ENCODE data around the gene STK38. TPM values are rescaled to one million over a fixed set of nuclear protein-coding genes. Genes with fewer than 3 reads are reported as not detected.
A peak's percentile ranks its signal among the peaks of the same experiment; 100 is the strongest.
"Not testable (repeated sequence)": the region's sequence is repeated elsewhere in the genome, so short reads cannot be mapped to it uniquely, and the experiment has no call there.

Gene STK38
- 63.9 TPM for polyA plus RNA-seq (ENCODE audit: insufficient read length)
- long read RNA-seq, donor 1, partial matches to known transcripts: 9 of 10 reads
- long read RNA-seq, donor 1, other reads (novel, unspliced or antisense): 0 of 10 reads
- long read RNA-seq, donor 2, partial matches to known transcripts: 0 of 8 reads
- long read RNA-seq, donor 2, other reads (novel, unspliced or antisense): 7 of 8 reads
- long read RNA-seq, donor 3: 0 reads
- long read RNA-seq, donor 4: 0 reads
- long read RNA-seq, donor 5, transcript STK38-201 (14 exons, 3,576 nt): major isoform, 5 of 913 reads
- long read RNA-seq, donor 5, partial matches to known transcripts: 824 of 913 reads
- long read RNA-seq, donor 5, other reads (novel, unspliced or antisense): 84 of 913 reads
- long read RNA-seq, donor 6, partial matches to known transcripts: 0 of 4 reads
- long read RNA-seq, donor 6, other reads (novel, unspliced or antisense): 0 of 4 reads
- long read RNA-seq, donor 7, partial matches to known transcripts: 0 of 9 reads
- long read RNA-seq, donor 7, other reads (novel, unspliced or antisense): 5 of 9 reads
- long read RNA-seq, donor 8: 0 reads

DNA sequence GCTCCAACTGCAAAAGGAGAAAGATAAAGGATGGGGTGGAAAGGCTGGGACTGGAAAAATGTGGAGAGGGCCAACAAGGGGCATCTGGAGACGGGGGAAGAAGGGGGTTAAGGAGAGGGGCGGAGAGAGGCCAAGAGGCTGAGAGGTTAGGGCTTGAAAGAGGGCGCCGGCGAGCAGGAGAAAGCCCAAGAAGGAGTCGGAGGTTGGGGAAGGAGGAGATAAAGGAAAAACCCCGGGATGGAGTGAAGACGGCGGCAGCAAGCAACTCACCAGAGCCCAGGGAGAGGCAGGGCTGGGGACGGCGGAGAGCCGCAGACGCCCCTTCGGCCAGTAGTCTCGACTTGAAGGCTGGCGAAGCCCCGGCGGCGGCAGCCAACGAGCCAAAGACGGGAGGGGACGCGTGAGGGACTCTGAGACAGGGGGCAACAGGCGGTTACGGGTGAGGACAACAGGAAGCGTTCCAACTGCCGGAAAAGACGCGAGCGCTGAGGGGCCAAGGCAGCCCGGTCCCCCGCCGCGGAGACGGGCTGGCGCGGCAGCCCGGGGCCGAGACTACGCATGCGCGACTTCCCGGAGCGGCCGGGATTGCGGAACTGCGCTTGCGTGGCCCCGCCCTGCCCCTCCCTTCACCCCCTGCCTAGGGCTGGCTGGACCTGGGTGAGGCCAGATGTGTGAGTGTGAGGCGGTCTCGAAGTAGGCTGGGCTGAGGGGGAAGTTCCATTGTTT is at the start of gene STK38:
STK38 (minus strand) TSS at position 560 of the 726 bp plus-strand sequence. CDS start 7,277 bp downstream, outside the sequence.
- peak; percentile 91 for DNase-seq

DNA sequence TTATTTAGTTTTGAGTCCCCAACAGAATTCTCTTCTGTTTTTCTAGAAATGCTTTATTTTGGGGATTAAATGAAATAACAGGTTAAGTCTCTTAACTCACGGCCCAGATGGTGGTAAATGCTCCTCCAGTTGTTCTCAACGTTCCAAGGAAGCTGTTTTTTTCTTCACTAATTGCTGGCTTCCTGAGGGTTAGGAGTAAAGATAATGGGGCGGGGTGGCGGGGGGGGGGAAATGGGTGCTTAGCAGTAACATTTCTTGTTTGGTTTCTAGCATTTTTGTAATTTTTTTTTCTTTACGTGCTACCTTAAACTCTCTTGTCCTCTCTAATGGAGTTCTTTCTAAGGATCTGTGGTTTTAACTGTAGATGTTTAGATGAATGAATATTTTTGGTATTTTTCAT is 49.1 kb upstream of the STK38 start:
- DNase-seq: no peak

DNA sequence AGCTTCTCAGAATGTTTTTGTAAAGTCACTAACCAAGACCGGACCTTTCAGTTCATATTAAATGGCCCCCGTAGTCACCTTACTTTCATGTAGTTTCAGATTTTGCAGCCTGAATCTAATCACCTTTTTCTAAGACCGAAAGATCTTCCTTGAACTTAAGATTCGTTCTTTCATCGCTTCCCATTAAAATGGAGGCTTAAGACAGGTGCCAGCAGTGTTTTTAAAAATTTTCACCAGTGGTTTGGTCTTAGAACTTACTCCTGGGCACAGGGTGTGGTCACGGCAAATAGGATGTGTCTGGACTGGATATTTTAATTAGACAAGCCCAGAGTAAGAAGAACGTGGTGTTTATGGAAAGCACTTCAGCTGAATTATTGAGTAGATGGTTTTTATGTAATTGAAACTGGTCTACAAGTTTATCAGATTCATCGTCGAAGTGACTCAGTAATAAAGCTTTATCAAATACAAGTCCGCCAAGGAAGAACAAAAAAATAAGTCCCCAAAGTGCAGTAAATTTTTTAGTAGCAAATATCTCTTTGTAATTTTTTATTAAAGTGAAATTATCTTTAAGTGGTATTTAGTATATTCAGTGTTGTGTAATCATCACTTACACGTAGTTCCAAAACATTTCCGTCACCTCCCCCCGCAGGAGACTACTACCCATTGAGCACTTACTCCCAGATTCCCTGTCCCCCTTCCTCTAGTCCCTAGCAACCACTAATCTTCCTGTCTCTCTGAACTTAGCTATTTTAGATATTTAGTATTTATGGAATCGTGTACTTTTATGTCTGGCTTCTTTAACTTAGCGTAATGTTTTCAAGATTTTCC is 47.8 kb upstream of the STK38 start:
- peak; percentile 70 for DNase-seq

DNA sequence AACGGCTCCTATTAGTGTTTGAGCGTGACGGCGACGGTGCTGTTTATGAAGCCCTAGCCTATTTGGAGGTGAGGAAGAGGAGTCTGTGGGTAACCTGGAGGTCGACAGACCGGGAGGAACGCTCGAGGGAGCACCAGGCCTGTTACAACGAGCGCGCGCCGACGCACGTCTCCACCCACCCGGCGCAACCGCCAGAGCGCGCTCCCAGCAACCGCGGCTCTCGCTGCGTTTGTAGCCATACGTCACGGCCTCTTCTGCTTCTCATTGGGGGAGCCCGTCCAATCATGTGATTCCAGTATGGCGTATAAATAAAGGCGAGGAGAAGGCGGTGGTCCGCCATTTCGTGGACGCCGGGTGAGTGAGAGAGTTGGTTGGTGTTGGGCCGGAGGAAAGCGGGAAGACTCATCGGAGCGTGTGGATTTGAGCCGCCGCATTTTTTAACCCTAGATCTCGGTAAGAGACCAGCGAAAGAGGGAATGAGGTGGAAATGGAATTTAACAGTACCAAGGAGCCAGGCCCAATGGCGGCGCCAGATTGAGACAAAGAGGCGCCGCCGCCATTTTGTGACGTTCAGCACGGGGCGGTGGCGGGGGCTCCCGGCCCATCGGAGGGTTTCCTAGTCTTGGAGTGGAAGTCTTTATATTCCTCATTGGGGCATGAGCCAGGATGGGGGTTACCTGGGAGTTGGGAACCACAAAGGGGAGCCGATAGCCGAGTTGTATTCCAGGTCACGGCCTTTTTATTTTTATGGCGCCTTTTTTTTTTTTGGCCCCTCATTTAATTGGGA is 46.9 kb upstream of the STK38 start, which contains the start of gene SRSF3:
SRSF3 (plus strand) TSS at position 334 of the 787 bp plus-strand sequence. CDS start 2,401 bp downstream, outside the sequence.
- peak; percentile 97 for DNase-seq

DNA sequence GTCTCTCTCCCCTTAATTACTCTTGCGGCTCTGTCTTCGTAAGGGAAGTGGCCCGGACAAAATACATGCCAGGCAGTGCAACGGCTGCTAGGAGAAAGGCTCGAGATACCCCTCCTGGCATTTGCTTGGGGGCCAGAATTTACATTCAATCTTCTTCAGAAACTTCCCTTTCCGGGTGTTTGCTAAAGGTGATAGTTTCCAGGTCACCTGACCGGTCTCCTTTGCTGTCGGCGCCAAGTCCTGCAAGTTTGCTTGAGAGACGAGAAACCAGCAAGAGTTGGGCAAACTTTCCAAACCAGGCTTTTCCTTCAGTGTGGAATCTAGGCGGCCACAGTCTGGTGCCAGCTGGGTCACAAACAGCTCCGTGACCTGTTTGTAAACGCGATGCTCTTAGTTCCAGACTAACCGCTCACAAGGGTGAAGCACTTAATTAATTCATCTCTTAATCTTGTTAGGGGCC is 46.3 kb upstream of the STK38 start:
- DNase-seq: peak; percentile 65

DNA sequence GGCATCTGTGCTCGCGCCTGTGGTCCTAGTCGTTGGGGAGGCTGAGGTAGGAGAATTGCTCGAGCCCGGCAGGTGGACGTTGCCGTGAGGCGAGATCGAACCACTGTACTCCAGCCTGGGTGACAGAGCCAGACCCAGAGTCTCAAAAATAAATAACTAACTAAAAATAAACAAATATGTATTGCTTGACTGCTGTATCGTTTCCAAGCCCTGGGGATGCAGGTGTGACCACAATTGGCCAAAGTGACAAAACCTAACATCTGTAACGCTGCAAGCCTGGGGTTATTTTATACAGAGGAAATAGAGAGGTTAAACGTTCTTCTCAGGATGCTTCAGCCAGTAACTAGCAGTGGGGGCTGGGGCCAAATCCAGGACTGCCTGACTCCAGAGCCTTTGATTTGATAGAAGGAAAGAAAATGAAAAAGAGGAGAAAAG is 45.0 kb upstream of the STK38 start:
- no peak for DNase-seq

DNA sequence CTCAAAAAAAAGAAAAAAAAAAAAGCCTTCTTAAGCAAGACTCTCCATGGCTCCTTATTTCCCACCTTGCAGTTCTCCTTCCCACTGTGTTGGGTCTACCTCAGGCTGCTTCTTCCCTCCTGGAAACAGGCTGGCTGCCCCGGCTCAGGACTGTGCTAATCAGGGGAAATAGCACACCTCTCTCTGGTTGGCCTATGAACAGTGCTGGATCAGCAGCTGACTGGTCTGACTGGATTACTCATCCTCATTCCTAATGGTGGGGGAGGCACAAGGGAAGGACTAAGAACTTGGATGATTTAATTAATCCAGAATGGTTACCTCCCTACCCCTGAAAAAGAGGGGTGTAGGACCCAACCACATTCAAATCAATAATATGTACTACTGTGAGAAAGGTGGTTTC is 43.0 kb upstream of the STK38 start:
- no peak for DNase-seq

DNA sequence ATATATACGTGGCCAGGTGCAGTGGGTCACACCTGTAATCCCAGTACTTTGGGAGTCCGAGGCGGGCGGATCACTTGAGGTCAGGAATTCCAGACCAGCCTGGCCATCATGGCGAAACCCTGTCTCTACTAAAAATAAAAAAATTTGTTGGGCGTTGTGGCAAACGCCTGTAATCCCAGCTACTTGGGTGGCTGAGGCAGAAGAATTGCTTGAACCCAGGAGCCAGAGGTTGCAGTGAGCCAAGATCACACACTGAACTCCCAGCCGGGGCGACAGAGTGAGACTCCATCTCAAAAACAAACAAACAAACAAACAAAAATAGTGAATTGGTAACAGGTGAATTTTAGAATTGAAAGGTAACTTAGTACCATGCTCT is 41.7 kb upstream of the STK38 start:
- DNase-seq: not testable (repeated sequence)

DNA sequence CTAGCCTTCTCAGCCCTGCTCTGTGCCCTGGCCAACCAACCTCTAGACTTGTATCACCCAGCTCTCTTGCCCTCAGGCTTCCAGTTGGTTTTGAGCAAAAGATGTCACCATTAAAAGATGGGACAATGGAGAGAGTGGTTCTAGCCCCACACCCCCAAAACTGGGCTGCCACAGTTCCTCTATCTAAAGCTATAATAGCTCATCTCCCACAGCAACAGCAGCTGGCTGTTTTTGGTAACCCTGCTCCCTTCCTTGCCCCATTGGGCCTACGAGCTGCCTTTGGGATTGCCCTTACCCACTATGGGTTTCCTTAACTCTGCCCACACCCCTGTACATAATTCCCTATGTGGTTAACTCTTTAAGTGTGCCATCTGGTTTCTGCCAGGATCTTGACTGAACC is 39.3 kb upstream of the STK38 start:
- DNase-seq: no peak

DNA sequence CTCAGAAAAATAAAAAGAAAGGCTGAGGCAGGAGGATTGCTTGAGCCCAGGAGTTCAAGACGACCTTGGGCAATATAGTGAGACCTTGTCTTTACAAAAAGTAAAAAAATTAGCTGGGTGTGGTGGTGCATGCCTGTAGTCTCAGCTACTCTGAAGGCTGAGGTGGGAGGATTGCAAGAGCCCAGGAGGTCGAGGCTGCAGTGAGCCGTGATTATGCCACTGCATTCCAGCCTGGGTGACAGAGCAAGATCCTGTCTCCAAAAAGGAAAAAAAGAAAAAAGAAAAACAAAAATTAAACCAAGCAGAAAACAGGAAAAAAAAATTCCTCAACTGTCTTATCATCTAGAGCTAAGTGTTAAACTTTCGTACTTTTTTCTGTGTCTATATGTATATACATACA is 34.4 kb upstream of the STK38 start:
- DNase-seq: no peak

DNA sequence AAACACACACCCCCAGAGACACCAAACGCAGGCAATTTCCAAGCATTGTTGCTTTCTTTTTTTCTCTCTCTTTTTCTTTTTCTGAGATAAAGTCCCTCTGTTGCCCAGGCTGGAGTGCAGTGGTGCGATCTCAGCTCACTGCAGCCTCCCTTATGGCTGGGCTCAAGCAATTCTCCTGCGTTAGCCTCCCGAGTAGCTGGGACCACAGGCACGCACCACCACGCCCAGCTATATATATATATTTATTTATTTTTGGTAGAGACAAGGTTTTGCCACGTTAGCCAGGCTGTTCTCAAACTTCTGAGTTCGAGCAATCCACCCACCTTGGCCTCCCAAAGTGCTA is 32.9 kb upstream of the STK38 start:
- no peak for DNase-seq

DNA sequence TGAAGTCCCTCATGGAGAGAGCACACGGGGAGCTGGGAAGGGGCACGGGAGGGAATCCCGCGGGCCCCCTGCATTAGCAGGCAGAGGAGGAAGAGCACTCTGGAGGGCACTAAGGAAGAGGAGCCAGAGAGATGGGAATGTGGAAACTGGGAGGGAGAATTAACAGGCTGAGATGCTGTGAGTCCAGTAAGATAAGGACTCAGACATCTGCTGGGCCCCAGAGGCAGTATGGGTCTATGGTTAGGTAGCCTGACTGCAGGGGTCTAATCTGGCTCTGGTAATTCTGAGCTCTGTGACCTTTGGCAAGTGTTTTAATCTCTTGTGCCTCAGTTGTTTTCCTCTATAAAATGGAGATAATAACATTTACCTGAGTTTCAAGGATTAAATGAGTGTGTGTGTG is 31.2 kb upstream of the STK38 start:
- DNase-seq: no peak

DNA sequence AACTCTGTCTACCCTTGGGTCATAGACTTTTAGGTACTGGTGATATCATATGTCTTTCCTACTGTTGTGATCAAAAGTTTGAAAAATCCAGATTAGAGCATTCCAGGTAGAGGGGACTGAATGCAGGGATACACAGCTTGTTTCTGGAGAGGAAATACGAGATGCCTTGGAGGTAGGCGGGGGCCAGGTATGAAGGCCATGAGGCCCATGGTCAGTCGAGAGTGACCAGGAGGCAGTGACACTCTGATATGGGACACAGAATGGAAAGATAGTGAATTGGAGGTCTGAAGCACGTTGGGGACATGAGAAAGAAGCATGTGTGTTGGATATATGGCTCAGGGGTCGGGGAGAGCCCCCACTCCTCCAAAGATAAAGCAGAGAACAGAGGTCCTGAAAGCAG is 30.8 kb upstream of the STK38 start:
- no peak for DNase-seq

DNA sequence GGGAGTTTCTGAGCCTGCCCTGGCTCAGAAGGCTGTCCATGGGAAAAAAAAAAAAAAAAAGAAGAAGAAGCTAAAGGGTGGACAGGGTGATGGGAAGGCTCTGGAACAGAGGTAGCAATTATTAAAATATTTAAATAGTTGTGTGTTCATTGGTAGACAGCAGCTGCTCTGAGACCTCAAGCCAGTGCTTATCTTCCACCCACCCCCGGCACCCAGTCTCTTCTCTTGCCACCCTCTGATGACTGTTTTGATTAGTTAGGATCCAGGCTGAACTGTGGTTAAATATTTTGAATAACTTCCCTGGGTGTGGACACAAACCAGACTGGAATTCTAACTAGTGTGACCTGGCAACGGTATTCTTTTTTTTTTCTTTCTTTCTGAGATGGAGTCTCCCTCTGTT is 30.0 kb upstream of the STK38 start:
- no peak for DNase-seq

DNA sequence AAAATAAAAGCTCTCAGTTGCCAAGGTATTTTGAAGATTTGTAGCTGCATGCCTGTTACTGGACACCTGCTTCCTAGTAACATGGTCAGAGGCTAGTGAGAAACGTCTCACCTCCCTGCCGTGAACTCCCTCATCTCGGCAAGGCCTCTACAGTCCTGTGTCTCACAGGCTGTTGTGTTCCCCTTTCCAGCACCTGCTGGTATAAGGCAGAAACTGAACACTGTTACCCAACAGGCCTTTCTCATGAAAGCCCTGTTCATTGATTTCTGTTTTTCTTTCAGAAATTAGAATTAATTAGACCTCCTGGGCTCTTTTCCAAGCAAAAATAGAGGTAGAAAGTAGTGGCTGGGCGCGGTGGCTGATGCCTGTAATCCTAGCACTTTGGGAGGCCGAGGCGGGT is 29.3 kb upstream of the STK38 start:
- DNase-seq: no peak

DNA sequence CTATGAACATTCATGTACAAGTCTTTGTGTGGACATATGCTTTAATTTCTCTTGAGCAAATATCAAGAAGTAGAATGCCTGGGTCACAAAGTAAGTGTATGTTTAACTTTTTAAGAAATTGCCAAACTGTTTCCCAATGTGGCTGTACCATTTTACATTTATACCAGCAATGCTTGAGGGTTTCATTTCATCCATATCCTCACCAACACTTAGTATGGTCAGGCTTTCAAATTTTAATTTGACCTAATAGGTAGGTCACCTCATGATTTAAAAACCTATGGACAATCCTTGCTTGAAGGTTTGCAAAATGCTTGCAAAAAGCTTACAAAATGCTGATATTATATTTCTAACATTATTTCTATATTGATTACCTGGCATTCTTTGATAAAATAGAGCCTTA is 27.4 kb upstream of the STK38 start:
- DNase-seq: no peak

DNA sequence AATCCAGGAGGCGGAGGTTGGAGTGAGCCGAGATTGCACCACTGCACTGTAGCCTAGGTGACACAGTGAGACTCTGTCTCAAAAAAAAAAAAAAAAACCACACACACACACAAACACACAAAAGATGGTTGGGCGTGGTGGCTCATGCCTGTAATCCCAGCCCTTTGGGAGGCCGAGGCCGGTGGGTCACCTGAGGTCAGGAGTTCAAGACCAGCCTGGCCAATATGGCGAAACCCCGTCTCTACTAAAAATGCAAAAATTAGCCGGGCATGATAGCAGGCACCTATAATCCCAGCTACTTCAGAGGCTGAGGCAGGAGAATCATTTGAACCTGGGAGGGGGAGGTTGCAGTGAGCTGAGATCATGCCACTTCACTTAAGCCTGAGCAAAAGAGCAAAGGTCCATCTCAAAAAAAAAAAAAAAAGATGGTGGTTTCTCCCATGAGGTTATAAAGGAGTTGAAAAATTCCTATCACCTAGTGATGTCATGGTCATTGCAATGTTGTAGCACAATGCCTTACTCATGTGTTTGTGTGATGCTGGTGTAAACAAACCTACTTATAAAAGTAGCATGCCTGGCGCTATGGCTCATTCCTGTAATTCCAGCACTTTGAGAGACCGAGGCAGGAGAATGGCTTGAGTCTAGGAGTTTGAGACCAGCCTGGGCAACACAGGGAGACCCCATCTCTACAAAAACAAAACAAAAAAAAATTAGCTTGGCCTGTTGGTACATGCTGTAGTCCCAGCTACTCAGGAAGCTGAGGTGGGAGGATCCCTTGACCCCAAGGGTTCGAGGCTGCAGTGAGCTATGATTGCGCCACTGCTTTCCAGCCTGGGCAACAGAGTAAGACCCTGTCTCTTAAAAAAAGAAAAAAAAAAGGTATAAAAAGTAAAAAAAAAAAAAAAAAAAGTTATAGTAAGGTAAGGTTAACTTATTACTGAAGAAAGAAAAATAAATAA is 25.4 kb upstream of the STK38 start:
- DNase-seq: not testable (repeated sequence)

DNA sequence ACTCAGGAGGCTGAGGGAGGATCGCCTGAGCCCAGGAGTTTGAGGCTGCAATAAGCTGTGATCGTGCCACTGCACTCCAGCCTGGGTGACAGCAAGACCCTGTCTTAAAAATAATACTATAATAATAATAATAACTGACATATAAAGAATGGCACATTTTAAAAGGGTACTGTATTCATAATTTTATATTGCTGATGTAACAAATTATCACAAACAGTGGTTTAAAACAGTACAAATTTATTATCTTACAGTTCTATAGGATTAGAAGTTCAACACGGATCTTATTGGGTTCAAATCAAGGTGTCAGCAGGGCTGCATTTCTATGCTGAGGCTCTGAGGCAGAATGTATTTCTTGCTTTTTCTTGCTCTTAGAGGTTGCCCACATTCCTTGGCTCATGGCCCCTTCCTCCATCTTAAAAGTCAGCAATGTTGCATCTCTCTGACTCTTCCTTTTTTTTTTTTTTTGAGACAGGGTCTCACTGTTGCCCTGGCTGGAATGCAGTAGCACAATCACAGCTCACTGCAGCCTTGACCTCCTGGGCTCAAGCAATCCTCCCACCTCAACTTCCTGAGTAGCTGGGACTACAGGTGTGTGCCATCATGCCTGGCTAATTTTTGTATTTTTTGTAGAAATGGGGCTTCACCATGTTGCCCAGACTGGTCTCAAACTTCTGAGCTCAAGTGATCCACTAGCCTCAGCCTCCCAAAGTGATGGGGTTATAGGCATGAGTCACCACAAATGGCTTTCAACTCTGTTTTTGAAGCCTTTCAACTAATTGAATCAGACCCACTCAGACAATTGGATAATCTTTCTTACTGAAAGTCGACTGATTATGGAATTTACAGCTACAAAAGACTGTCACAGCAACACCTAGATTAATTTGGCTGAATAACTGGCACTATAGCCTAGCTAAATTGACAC is 24.1 kb upstream of the STK38 start:
- no peak for DNase-seq

DNA sequence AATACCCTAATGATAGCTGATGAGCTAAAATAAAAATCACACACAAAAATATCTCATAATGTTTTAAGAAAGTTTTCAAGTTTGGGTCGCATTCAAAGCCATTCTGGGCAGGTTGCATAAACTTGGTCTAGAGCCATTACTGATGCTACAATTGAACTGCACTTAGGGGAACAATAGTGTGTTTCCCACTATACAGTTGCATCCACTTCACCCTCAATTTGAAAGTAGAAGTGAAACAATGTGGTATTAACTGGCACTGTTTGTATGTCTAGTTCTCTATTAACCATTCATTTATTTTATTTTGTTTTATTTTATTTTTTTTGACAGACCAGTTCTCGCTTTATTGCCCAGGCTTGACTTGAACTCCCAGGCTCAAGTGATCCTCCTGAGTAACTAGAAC is 23.0 kb upstream of the STK38 start:
- DNase-seq: no peak

All from left kidney (tissue), 8 donors.